Hepatocyte (in vitro differentiated cells): ENCODE results near the gene BHMT2. TPM values are rescaled to one million over a fixed set of nuclear protein-coding genes. Genes with fewer than 3 reads are reported as not detected.

Experiments used
- DNase-seq: peaks from one replicate; pipeline ENCODE4 v3.0.0-alpha.2; 2016; ENCODE audit warnings: low spot score
- H2AFZ ChIP-seq: fragments of 200-600 bp; sonication (generic); 2 replicates; pipeline ENCODE4 v1.6.0; 2016; ENCODE audit warnings: antibody characterized with exemption, mild to moderate bottlenecking
- H3K27ac ChIP-seq: fragments of 200-600 bp; sonication (generic); 2 replicates; pipeline ENCODE4 v1.5.1; 2016; ENCODE audit warnings: mild to moderate bottlenecking
- H3K27me3 ChIP-seq: fragments of 200-600 bp; sonication (generic); 2 replicates; pipeline ENCODE4 v1.6.1; 2016
- H3K36me3 ChIP-seq: fragments of 200-600 bp; sonication (generic); replicated peaks from 2 replicates; pipeline ENCODE4 v1.5.1; 2016; ENCODE audit warnings: low read depth; ENCODE audit not compliant: insufficient read depth
- H3K4me1 ChIP-seq: fragments of 200-600 bp; sonication (generic); 2 replicates; pipeline ENCODE4 v1.5.1; 2016; ENCODE audit warnings: mild to moderate bottlenecking, moderate library complexity; ENCODE audit not compliant: insufficient read depth
- H3K4me2 ChIP-seq: fragments of 200-600 bp; sonication (generic); 2 replicates; pipeline ENCODE4 v1.6.0; 2016
- H3K4me3 ChIP-seq: fragments of 200-600 bp; sonication (generic); 2 replicates; pipeline ENCODE4 v1.5.1; 2016; ENCODE audit warnings: mild to moderate bottlenecking
- H3K79me2 ChIP-seq: fragments of 200-600 bp; sonication (generic); 2 replicates; pipeline ENCODE4 v1.6.0; 2017; ENCODE audit warnings: mild to moderate bottlenecking
- H3K9me2 ChIP-seq: fragments of 200-600 bp; sonication (generic); replicated peaks from 2 replicates; pipeline ENCODE4 v1.6.0; 2017; ENCODE audit warnings: mild to moderate bottlenecking; ENCODE audit not compliant: insufficient read depth
- H3K9me3 ChIP-seq: fragments of 200-600 bp; sonication (generic); 2 replicates; pipeline ENCODE4 v1.5.1; 2016; ENCODE audit warnings: low read depth, mild to moderate bottlenecking
- H4K20me1 ChIP-seq: fragments of 200-600 bp; sonication (generic); 2 replicates; pipeline ENCODE4 v1.6.0; 2016; ENCODE audit warnings: mild to moderate bottlenecking; ENCODE audit not compliant: insufficient read depth, poor library complexity, severe bottlenecking
- EZH2 ChIP-seq: fragments of 200-600 bp; sonication (generic); IDR thresholded peaks from 2 replicates; pipeline ENCODE4 v1.6.1; 2016; ENCODE audit warnings: antibody characterized with exemption, mild to moderate bottlenecking, borderline replicate concordance
- EZH2phosphoT487 ChIP-seq: fragments of 200-600 bp; sonication (generic); IDR thresholded peaks from one replicate; pipeline ENCODE4 v1.6.1; 2018; ENCODE audit warnings: antibody characterized with exemption, mild to moderate bottlenecking, low read depth, moderate library complexity; ENCODE audit not compliant: unreplicated experiment, severe bottlenecking
- WGBS: methylation state at CpG from one replicate; pipeline ENCODE4 v1.1.6; 2016; ENCODE audit warnings: low lambda C conversion rate; ENCODE audit errors: missing lambda C conversion rate; 5-methylcytosine and 5-hydroxymethylcytosine counted together
- polyA plus RNA-seq: library from polyadenylated mRNA; unstranded; fragments of >200 nt; fragmentation: Nextera tagmentation; extraction: Ambion mirVana; gene quantifications from 2 replicates; pipeline ENCODE4 v1.2.1, GENCODE V29; 2016
- total RNA-seq: library from RNA; depleted of rRNA; stranded (reverse); fragments of >200 nt; gene quantifications from 2 replicates; pipeline ENCODE4 v1.2.3, GENCODE V29; 2014
- TF ChIP-seq, protein P1 (sequence below): fragments of 200-600 bp; sonication (generic); IDR thresholded peaks from 2 replicates; pipeline ENCODE4 v1.5.1; 2016; ENCODE audit warnings: antibody characterized with exemption, mild to moderate bottlenecking; ENCODE audit not compliant: poor library complexity

The BHMT2 gene
- total and polyA plus RNA-seq, 2 experiments from 2014 or later = not detected

DNA sequence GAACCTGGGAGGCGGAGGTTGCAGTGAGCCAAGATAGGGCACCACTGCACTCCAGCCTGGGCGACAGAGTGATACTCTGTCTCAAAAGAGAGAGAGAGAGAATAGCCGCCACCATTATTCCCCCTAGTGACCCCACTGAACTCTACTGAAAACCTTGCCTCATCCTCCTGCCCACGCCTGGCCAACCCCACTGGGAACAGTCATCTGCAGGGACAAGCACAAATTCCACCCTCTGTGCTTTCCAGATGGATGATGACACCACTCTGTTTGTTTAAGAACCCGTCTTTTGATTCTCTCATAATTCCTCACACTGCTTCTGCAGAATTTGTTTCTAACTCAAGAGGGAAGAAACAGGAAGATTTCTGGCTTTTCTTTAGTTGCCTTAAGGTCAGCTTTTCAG, 12.2 kb downstream of the BHMT2 start:
- no peaks in the 10 kb centered on the region for H3K27me3 ChIP-seq
- H3K27ac ChIP-seq = no peak overlapping the region
- no peaks in the 10 kb centered on the region for H3K79me2 ChIP-seq
- H3K36me3 ChIP-seq = no peaks in the 10 kb centered on the region
- H2AFZ ChIP-seq = no peak overlapping the region
- no peak overlapping the region for H3K4me3 ChIP-seq
- no peaks in the 10 kb centered on the region for H3K9me3 ChIP-seq
- H3K4me1 ChIP-seq = no peaks in the 10 kb centered on the region
- TF ChIP-seq, protein P1, sequence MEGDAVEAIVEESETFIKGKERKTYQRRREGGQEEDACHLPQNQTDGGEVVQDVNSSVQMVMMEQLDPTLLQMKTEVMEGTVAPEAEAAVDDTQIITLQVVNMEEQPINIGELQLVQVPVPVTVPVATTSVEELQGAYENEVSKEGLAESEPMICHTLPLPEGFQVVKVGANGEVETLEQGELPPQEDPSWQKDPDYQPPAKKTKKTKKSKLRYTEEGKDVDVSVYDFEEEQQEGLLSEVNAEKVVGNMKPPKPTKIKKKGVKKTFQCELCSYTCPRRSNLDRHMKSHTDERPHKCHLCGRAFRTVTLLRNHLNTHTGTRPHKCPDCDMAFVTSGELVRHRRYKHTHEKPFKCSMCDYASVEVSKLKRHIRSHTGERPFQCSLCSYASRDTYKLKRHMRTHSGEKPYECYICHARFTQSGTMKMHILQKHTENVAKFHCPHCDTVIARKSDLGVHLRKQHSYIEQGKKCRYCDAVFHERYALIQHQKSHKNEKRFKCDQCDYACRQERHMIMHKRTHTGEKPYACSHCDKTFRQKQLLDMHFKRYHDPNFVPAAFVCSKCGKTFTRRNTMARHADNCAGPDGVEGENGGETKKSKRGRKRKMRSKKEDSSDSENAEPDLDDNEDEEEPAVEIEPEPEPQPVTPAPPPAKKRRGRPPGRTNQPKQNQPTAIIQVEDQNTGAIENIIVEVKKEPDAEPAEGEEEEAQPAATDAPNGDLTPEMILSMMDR = no peak
- TF ChIP-seq EZH2phosphoT487 (no peak), EZH2 (no peak)
- H3K9me2 ChIP-seq = no peaks in the 10 kb centered on the region
- no peak for DNase-seq
- no peak overlapping the region for H3K4me2 ChIP-seq
- no peaks in the 10 kb centered on the region for H4K20me1 ChIP-seq
- WGBS = 88% methylated on average over 5 of the region's 5 CpGs

DNA sequence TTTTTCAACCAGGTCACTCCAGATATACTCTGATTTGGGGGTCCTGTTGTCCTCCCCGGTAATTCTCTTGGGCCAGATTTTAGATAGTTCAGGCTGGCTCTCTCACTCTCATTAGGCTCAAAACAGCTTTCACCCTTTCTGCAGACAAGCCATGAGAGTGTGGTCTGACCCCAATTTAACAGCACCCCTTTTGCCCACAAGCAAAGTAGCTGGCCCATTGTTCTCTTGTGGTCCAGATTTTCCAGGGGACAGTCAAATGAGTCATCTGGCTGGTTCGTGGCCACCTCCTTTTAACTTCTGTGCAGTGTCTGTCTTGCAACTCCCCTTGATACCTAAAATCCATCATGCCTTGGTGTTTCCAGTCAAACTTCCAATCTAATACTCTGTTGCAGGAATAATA, 16.5 kb downstream of the BHMT2 start:
- Histone ChIP-seq H3K79me2 (no peaks in the 10 kb centered on the region), H3K9me3 (no peaks in the 10 kb centered on the region), H2AFZ (no peak overlapping the region), H3K27me3 (no peaks in the 10 kb centered on the region), H3K4me1 (no peaks in the 10 kb centered on the region), H3K4me3 (no peak overlapping the region), H3K4me2 (no peak overlapping the region), H3K36me3 (no peaks in the 10 kb centered on the region), H3K9me2 (no peaks in the 10 kb centered on the region), H3K27ac (no peak overlapping the region), H4K20me1 (no peaks in the 10 kb centered on the region)
- TF ChIP-seq, protein P1 = no peak
- TF ChIP-seq EZH2phosphoT487 = no peak
- WGBS = 81% methylated on average over 2 of the region's 2 CpGs
- DNase-seq = no peak

DNA sequence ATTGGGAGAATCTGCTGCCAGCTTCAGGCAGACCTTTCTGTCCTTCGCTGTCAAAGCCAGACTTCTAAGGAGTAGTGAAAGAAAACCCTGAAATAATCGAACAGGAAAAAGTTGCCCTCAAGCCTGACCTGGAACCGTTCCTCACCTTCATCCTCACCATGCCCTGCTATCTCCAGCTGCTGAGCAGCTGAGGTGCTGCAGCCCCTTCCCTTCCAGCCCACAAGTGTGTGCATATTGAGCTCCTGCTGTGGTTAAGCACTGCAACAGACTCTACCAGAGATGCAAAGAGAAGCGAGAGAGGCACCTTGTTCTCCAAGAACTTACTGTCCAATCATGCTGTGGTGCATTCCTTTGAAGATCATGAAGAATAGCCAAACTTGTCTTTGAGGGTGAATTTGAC, 18.9 kb downstream of the BHMT2 start:
- no peak for DNase-seq
- no peaks in the 10 kb centered on the region for H3K79me2 ChIP-seq
- H3K36me3 ChIP-seq = no peaks in the 10 kb centered on the region

More for the DNA sequence above, 18.9 kb downstream of the BHMT2 start:
- Histone ChIP-seq H2AFZ (no peak overlapping the region), H4K20me1 (no peaks in the 10 kb centered on the region), H3K27ac (no peak overlapping the region), H3K27me3 (no peaks in the 10 kb centered on the region), H3K9me3 (no peaks in the 10 kb centered on the region), H3K4me3 (no peak overlapping the region), H3K4me2 (no peak overlapping the region), H3K9me2 (no peaks in the 10 kb centered on the region), H3K4me1 (peaks cover 2% of the 10 kb centered on the region)
- 85% methylated on average over 4 of the region's 4 CpGs for WGBS
- TF ChIP-seq EZH2phosphoT487 = no peak
- TF ChIP-seq, protein P1 = no peak
